Measurements from ENCODE around the gene PLCH1.

- no peak for TF ChIP-seq EZH2phosphoT487 (IDR thresholded peaks at IDR 0.05; ENCODE audit: borderline replicate concordance, low read length)
- TF ChIP-seq, protein P1, sequence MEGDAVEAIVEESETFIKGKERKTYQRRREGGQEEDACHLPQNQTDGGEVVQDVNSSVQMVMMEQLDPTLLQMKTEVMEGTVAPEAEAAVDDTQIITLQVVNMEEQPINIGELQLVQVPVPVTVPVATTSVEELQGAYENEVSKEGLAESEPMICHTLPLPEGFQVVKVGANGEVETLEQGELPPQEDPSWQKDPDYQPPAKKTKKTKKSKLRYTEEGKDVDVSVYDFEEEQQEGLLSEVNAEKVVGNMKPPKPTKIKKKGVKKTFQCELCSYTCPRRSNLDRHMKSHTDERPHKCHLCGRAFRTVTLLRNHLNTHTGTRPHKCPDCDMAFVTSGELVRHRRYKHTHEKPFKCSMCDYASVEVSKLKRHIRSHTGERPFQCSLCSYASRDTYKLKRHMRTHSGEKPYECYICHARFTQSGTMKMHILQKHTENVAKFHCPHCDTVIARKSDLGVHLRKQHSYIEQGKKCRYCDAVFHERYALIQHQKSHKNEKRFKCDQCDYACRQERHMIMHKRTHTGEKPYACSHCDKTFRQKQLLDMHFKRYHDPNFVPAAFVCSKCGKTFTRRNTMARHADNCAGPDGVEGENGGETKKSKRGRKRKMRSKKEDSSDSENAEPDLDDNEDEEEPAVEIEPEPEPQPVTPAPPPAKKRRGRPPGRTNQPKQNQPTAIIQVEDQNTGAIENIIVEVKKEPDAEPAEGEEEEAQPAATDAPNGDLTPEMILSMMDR (conservative IDR thresholded peaks at IDR 0.05; ENCODE audit: low read depth, low read length): no peak
Observed at GRCh38 chr3:155455765-155456164, 289.1 kb downstream of the PLCH1 start.
